Measurements from ENCODE around the gene TMPRSS7.

The TMPRSS7 gene

DNA sequence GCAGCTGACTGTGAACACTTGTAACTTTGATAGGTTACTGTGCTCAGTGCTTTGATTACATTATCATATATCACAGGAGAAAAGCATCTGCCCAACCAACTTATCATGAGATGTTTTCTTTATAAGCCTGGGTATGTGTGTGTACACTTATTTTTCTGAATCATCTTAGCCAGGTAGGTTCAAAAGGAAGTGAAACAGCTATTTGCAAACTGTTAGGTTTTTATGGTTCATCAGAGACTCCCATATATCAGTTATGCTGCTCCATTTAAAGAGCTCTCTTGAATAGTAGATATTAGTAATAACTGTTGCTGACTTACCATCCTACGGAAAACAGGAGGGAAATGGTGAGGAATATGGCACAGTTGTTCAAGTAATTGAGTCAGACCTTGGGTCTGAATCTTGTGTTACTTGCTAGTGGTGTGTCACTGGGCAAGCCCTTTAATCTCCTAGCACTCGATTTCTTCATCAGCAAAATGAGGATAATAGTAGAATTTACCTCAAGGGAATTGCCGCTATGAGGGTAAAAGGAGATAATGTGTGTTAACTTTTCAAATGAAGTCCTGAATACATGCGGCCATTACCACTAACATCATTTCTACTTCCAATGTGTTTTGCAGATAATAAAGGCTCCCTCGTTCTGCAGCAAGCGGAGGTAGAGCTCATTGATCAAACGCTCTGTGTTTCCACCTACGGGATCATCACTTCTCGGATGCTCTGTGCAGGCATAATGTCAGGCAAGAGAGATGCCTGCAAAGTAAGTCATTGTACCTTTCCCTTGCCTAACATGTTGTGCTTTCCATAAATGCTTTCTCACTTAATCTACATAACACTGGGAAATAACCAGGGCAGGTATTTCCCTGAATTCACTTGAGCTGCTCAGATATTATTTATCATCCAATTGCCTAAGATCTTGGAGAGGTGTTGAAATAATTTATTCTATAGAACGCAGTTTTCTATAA is 43.9 kb downstream of the TMPRSS7 start:
- H3K27me3 Mint-ChIP-seq (ENCODE audit: low read depth), result peaks cover 8% of the 10 kb centered on the region
- peaks cover 11% of the 10 kb centered on the region for H3K4me1 Mint-ChIP-seq
- H3K9me3 Mint-ChIP-seq, result no peaks in the 10 kb centered on the region
- no peaks in the 10 kb centered on the region for H3K36me3 Mint-ChIP-seq (ENCODE audit: low read depth)
- H3K4me3 Mint-ChIP-seq, result no peak overlapping the region
- no peak overlapping the region for H3K27ac Mint-ChIP-seq
- TF ChIP-seq, protein P1, sequence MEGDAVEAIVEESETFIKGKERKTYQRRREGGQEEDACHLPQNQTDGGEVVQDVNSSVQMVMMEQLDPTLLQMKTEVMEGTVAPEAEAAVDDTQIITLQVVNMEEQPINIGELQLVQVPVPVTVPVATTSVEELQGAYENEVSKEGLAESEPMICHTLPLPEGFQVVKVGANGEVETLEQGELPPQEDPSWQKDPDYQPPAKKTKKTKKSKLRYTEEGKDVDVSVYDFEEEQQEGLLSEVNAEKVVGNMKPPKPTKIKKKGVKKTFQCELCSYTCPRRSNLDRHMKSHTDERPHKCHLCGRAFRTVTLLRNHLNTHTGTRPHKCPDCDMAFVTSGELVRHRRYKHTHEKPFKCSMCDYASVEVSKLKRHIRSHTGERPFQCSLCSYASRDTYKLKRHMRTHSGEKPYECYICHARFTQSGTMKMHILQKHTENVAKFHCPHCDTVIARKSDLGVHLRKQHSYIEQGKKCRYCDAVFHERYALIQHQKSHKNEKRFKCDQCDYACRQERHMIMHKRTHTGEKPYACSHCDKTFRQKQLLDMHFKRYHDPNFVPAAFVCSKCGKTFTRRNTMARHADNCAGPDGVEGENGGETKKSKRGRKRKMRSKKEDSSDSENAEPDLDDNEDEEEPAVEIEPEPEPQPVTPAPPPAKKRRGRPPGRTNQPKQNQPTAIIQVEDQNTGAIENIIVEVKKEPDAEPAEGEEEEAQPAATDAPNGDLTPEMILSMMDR (IDR thresholded peaks at IDR 0.05; ENCODE audit: unreplicated experiment in 3 of 3), result no peak

DNA sequence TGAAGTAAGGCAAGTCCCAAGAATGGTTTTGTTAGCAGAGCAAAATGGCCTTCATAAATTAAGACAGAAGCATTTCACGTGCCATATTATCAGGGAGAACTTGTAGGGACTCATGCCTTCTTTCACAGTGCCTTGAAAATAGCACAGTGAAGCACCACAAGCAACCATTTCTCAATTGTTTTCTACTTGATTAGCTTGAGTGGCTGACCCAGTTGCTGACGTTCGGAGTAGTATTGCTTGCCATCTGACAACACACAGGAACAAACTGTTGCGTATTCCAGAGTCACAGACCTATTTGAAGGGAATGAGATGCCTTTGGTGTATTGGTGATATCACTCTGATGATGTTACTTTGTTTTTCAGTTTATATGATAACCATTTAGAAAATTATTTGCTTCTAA is 48.7 kb downstream of the TMPRSS7 start:
- Mint-ChIP-seq H3K4me1 (peaks cover 33% of the 10 kb centered on the region), H3K36me3 (ENCODE audit: low read depth) (no peaks in the 10 kb centered on the region), H3K4me3 (no peak overlapping the region), H3K27ac (no peak overlapping the region), H3K27me3 (ENCODE audit: low read depth) (peaks cover 28% of the 10 kb centered on the region), H3K9me3 (no peaks in the 10 kb centered on the region)
- TF ChIP-seq, protein P1 (IDR thresholded peaks at IDR 0.05; ENCODE audit: unreplicated experiment in 3 of 3), result no peak

DNA sequence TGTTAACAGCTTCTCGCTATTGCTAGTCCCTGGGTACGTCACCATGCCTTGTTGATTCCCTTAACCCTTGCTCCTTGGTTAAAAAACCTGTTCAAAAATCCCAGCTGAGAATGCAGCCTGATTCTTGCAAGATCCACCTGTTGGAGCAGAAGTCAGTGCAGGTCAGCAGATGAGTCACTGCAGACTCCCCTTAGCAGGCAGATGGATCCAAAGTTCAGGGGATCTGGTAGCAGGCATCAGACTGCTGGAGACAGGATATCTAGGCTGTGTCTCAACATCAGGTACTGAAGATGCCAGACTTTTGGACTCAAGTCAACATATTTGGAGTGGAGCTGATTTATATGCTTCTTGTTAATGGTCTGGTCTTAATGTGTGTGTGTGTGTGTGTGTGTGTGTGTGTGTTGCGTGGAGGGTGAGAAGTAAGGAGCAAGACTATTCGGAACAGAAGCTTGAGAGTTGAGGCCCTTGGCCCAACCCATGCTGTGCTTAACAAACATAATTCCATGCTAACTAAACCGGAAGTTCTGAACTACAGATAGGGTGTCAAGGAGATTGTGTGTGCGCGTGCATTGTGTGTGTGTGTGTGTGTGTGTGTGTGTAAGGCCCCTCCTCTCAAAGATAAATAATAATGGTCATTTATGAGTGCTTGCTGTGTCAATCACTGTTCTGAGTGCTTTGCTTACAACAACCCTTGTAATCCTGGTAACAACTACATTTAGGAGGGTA is 50.6 kb downstream of the TMPRSS7 start:
- Mint-ChIP-seq H3K27me3 (ENCODE audit: low read depth) (peaks cover 34% of the 10 kb centered on the region), H3K4me1 (peaks cover 48% of the 10 kb centered on the region), H3K36me3 (ENCODE audit: low read depth) (no peaks in the 10 kb centered on the region), H3K4me3 (peak overlapping the region; percentile 84 to 91 (median 87)), H3K27ac (no peak overlapping the region), H3K9me3 (no peaks in the 10 kb centered on the region)
- TF ChIP-seq, protein P1 (IDR thresholded peaks at IDR 0.05; ENCODE audit: unreplicated experiment in 3 of 3), result no peak

- H3K36me3 Mint-ChIP-seq (ENCODE audit: low read depth), result no peaks in the 10 kb centered on the region
- H3K4me3 Mint-ChIP-seq, result peak overlapping the region; percentile 84 to 91 (median 87)
- peaks cover 54% of the 10 kb centered on the region for H3K4me1 Mint-ChIP-seq
- no peak overlapping the region for H3K27ac Mint-ChIP-seq
- TF ChIP-seq, protein P1 (IDR thresholded peaks at IDR 0.05; ENCODE audit: unreplicated experiment in 3 of 3), result no peak
- no peaks in the 10 kb centered on the region for H3K9me3 Mint-ChIP-seq
- peaks cover 32% of the 10 kb centered on the region for H3K27me3 Mint-ChIP-seq (ENCODE audit: low read depth)
These were observed 51.2 kb downstream of the TMPRSS7 start for GRCh38 chr3:112085735-112086075.

DNA sequence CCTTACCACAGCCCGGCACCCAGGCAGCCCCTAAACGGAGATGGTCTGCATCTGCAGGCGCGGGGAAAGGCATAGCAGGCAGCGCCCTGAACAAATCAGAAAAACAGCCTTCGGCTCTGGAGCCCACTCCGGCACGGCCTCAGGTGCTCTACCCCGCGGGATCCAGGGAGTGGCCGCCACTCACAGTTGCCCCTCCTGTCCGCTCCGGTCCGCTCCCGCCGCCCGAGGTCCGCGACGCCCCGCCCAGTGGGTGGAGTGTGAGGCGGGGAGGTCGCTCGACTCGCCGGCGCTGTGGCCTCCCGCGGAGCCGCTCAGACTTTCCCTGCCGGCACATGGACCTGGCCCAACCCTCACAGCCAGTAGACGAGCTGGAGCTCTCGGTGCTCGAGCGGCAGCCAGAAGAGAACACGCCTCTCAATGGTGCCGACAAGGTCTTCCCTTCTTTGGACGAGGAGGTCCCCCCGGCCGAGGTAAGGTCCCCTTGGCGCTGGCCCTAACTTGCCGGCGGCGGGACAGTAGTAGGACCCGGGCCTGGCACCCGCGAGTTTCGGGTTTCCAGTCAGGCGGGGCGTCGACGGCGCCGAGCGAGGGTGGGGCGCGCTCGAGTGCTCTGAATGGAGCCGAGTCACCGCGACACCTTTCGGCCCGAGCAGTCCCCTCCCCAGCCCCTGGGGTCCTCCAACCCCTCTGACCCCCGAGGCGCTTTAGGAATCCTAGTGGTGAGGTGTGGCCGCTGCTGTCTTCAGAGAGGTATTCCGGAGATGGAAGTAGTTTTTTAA is 51.7 kb downstream of the TMPRSS7 start, which contains the start of gene C3orf52:
Gene C3orf52, plus strand, starts transcription at position 314 of the 779 bp plus-strand sequence. Its CDS starts 19 bp downstream, at position 333.
- peak within 1 kb of the TSS; percentile 84 to 91 (median 87) for H3K4me3 Mint-ChIP-seq
- no peaks in the 10 kb centered on the region for H3K36me3 Mint-ChIP-seq (ENCODE audit: low read depth)
- H3K27me3 Mint-ChIP-seq (ENCODE audit: low read depth), result peaks cover 29% of the 10 kb centered on the region
- H3K9me3 Mint-ChIP-seq, result no peaks in the 10 kb centered on the region
- peaks cover 60% of the 10 kb centered on the region for H3K4me1 Mint-ChIP-seq
- peak within 1 kb of the TSS in 2 of 3 experiments; percentile 7 to 53 for H3K27ac Mint-ChIP-seq
- TF ChIP-seq, protein P1 (IDR thresholded peaks at IDR 0.05; ENCODE audit: unreplicated experiment in 3 of 3), result peak in 1 of 3 experiments; percentile 11
